ENCODE data around the gene POU5F1.
"Not testable (repeated sequence)": the region's sequence is repeated elsewhere in the genome, so short reads cannot be mapped to it uniquely, and the experiment has no call there.

GRCh38 chr6:31183859-31184258 lies 13.4 kb upstream of the POU5F1 start:
- TF ChIP-seq, protein P1, sequence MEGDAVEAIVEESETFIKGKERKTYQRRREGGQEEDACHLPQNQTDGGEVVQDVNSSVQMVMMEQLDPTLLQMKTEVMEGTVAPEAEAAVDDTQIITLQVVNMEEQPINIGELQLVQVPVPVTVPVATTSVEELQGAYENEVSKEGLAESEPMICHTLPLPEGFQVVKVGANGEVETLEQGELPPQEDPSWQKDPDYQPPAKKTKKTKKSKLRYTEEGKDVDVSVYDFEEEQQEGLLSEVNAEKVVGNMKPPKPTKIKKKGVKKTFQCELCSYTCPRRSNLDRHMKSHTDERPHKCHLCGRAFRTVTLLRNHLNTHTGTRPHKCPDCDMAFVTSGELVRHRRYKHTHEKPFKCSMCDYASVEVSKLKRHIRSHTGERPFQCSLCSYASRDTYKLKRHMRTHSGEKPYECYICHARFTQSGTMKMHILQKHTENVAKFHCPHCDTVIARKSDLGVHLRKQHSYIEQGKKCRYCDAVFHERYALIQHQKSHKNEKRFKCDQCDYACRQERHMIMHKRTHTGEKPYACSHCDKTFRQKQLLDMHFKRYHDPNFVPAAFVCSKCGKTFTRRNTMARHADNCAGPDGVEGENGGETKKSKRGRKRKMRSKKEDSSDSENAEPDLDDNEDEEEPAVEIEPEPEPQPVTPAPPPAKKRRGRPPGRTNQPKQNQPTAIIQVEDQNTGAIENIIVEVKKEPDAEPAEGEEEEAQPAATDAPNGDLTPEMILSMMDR (conservative IDR thresholded peaks at IDR 0.05; ENCODE audit: low read depth, low read length): not testable (repeated sequence)
- not testable (repeated sequence) for TF ChIP-seq EZH2 (IDR thresholded peaks at IDR 0.05; ENCODE audit: borderline replicate concordance, low read depth, low read length, poor library complexity, severe bottlenecking)

Data from A673 (cell line).